ENCODE data around the gene MAP2K5.

Gene MAP2K5

DNA sequence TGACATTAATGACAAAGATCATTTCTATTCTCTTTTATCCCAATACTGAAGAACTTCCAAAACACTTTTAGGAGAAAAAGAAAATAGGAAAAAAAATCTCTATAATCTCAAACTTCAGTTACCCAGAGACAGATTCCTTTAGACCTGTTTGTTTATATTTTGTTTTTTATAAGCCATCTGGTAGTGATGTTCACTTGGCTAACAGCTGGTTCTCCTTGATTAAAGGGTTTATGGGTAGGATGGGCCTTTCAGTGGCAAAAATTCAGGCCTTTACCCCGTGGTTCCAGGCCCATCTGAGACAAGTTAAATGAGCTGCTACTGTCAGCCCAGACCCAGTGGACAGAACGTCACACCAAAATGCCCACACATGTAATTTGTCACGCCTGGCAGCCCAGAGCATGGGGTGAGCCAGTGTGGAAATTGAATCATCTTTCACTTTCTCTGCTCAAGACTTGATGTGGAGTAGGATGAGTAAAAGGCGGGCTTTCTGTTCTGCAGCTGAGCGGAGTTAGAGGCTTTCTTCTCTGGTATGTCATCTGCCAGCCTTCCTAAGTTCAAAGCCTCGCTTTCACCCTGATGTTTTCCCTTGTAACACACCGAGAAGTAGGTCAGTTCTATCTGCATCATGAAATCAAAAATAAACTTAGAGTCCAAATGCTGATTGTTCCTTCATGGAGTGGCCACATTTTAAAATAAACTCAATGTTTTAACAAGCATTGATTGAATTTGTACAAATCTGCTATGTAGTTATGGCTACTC lies 220.3 kb downstream of the MAP2K5 start:
- DNase-seq, result peak; percentile 32

- no peak for DNase-seq
Measured at GRCh38 chr15:67765701-67766100, 223.2 kb downstream of the MAP2K5 start.

- no peak for DNase-seq
Measured at GRCh38 chr15:67766968-67767367, 224.5 kb downstream of the MAP2K5 start.

DNA sequence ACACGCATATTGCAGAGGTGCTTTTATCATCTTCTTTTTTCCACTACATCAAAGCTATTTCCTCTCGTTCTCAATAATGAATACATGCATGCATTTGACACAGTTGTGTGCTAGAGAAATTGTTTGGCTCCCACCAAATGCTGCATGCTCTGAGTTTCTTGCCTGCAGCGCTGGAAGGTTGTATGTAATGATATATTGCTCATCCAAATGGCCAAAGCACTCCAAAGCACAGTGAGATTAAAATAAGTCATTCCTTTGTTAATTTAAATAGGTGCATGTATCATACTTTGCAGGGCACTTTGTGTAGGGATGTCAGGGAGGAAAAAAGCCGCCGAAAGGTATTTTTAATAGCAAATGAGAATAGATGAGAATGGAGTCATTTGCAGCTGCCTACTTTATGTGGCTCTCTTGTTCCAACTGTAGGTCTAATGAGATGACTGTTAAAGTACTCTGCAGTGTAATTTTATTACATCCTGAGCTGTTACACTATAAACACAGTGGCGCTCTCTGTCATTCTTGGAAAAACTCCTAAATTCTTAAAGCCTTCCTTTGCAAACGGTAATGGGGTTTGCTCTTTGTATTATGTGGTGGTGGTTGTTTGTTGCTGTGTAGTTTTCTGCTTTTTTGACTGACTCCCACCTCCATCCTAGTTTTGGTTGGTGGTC lies 225.9 kb downstream of the MAP2K5 start:
- no peak for DNase-seq

GRCh38 chr15:67769497-67770357 lies 227.2 kb downstream of the MAP2K5 start:
- peak; percentile 18 for DNase-seq

DNA sequence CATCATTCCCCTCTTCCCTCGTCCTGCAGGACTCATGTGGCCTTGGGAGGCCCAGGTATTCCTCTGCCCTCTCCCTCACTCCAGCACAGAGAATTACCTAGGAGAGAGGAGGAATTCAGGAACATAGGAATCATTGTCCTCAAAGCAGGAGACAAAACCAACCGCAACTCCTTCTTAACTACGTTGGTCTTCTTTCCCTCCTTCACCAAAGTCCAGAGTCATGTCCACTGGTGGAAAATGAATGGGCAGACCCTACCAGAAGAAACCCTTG lies 227.8 kb downstream of the MAP2K5 start:
- DNase-seq, result no peak

DNA sequence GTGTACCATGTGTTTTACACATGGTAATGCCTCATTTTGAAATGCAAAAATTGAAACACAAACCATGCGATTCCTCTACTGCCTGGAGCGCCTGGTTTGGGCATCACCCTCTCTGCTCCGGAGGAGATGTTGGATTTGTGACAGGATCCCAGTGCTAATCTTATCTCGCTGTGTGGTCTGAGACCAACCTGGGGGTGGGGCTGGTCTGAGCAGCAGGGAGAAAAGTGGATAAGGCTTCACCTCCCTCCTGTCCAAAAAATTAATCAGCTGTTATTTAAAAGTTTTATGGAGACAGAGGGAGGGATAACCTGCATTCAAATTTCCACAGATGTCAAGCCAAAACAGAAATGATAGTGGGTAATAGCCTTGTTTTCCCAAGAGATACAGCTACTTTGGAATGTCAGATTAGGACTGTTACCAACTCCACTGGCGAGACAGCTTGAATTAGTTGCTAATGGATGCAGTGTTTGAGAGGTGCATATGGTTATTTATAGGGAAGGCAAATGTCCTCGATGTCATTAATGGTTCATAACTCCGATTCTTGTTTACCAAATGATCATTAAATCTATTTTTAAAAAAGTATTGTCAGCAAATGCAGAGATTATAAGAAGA lies 228.8 kb downstream of the MAP2K5 start:
- peak; percentile 82 for DNase-seq

DNA sequence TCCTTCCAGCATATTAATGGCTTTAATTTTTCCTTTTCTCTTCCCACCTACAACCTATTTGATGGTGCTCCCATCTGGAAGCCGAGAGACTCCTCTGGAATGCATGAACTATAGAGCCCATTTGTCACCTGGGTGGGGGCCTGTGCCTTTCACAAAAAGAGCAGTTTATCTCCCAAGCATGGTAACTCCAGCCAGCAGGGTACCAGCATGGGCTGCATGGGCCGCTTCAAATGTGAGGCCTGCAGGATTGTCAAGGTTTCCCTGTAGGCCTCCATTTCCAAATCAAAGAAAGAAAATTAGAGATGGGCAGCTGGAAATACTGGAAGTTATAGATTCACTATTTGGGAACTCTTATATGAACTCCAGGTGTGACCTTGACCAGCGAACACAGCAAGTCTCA lies 232.1 kb downstream of the MAP2K5 start:
- no peak for DNase-seq

DNA sequence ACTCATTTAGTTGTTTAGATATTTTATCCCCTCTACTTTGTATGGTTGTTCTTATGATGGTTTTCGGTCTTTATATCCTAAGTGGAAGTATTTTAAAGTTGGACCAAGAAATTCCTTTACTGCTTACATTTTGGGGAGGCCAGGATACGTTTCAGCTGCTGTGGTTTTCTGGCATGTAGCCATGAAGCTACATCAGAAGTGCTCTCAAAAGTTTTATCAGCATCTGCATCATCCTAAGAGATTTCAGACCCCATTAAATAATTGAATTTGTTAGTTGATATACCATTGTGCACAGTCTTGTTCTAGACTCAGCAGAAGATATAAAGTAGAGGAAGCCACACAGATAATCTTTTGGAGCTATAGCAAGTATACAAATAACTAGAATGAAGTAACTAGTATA lies 232.7 kb downstream of the MAP2K5 start:
- DNase-seq, result no peak

- DNase-seq, result no peak
Measured at GRCh38 chr15:67775998-67776397, 233.5 kb downstream of the MAP2K5 start.

- no peak for DNase-seq
Measured at GRCh38 chr15:67776600-67776999, 234.1 kb downstream of the MAP2K5 start.

GRCh38 chr15:67777071-67777470 lies 234.6 kb downstream of the MAP2K5 start:
- no peak for DNase-seq

- no peak for DNase-seq
Measured at GRCh38 chr15:67777773-67778172, 235.3 kb downstream of the MAP2K5 start.

- no peak for DNase-seq
Measured at GRCh38 chr15:67778968-67779548, 236.6 kb downstream of the MAP2K5 start.

GRCh38 chr15:67779549-67780111 lies 237.1 kb downstream of the MAP2K5 start:
- DNase-seq, result no peak

- DNase-seq, result no peak
Measured at GRCh38 chr15:67781061-67781460, 238.6 kb downstream of the MAP2K5 start.

DNA sequence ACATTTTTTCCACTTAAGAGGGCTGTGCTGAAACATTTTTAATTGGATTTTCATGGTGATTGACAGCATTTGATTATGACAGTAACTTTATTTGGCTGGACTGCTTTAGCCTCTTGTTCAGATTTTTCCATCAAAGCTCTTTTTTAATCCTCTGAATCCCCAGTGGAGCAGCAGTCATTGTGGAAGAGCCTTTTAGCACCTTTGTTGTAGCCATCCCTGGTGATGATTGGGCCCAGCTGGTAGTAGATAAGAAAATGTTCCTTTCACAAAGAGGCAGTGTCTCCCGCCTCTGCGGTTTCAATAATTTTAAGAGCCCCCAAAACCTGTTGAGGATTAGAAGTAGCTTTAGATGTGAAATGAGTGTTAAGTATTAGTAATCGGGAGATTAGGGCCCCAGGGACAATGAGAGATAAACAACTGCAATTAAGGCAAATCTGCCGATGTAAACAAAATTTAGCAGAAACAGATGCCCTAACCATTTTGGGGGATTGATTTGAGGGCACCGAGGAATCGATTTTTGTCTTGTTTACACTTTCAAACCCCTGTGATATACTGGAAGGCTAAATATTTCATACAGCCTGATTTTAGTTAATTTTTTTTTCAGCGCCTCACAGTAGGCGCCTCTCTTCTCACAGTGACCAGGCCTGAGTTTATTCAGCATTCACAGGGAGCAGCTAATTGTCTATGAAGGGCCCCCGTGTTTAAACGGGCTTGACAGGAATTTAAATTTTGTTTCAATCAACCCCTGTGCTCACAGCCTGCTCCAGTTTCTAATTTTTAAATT lies 239.6 kb downstream of the MAP2K5 start:
- peak; percentile 99 for DNase-seq

DNA sequence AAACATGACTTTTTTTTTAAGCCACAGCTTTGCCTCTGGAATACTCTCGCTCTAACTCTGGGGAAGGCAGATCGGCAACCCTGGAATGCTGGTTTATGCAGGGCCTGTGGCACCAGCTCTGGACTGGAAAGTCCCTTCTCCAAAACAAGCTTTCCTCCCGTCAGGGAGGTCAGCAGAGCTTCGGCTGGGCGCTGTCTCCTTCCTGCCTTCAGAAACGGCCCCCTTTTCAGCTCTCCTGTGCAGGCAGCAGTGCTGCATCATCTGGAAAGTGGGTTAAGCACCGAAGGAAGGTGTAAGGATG lies 240.1 kb downstream of the MAP2K5 start:
- peak; percentile 60 for DNase-seq

DNA sequence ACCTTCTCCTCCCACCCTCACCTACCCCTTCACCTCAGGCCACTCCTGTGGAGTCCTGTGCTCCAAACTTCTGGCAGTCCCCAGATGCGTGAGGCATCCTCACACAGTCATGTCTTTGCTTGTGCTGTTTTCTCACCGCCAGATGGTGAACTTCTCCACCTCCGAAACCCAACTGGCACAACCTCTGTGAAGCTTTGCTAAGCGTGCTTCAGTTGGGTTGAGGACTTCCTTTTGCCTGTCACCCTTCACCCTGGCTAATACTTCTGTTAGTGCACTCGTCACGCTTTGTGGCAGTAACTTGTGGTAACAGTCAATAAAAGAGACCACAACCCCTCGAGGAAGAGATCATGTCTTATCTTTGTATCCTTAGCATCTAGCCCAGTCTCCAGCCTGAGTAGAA lies 240.8 kb downstream of the MAP2K5 start:
- DNase-seq, result peak; percentile 81

DNA sequence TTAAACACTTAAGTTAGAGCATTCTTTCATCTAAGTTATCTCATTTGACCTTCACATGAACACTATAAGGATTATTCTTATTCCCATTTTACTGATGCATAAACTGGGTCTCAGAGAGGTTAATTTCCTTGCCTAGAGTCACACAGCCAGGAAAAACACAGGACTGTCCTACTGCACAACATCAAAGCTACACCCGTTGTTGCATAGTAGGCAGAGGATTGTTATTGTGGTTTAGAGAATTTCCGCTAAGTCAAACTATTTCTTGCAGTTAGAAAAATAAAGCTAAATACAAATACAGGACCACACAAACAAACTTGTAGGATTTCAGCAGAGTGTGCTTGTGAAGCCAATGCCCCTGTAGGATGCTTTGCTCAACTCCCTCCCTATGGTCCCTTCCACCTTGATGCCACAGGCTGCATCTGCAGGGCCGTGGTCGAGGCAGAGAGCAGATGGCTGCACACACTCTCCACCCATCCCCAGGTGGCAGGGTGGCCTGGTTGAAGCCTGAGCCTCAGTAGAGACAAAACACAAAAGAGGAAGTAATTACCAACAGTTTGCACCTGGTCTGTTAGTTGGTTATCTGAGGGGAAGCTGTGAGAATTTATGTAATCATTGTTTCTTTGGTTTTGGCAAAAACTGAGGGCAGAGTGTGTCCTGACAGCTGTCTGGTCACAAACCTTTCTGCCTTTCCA lies 241.7 kb downstream of the MAP2K5 start:
- peak; percentile 34 for DNase-seq

DNA sequence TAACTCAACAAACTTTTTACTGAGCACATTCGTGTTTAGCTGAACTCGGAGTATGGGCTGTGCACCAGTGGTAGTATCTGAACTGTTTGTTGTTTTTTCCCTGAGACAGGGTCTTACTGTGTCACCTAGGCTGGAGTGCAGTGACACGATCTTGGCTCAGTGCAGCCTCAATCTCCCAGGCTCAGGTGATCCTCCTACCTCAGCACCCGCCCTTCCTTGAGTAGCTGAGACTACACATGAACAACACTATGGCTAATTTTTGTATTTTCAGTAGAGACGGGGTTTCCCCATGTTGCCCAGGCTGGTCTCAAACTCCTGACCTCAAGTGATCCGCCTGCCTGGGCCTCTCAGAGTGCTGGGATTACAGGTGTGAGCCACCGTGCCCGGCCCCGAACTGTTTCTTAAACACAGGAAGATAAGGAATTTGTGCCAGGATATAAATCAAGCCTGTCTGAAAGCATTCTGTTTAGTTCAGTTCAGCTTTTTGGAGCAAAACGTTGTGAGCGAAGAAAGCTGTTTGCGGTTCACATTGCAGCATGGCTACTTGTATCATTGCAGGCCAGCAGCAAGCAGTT lies 242.4 kb downstream of the MAP2K5 start:
- no peak for DNase-seq

Measured in NCI-H82 (cell line).